Osteoblast (primary cell): ENCODE results near the gene RPL13. TPM values are rescaled to one million over a fixed set of nuclear protein-coding genes. Genes with fewer than 3 reads are reported as not detected.

ENCODE experiments used
- DNase-seq: peaks from one replicate; pipeline ENCODE4 v3.0.0; 2011; ENCODE audit warnings: low spot score, mixed read lengths; ENCODE audit not compliant: insufficient read length; ENCODE audit errors: missing footprints
- H2AFZ ChIP-seq: 2 replicates; pipeline ENCODE4 v1.6.0; 2011; ENCODE audit warnings: mild to moderate bottlenecking, low read length
- H3K27ac ChIP-seq: 2 replicates; pipeline ENCODE4 v1.5.1; 2011; ENCODE audit warnings: mild to moderate bottlenecking, low read depth, low read length, moderate library complexity
- H3K27me3 ChIP-seq: 2 replicates; pipeline ENCODE4 v1.6.0; 2012; ENCODE audit warnings: mild to moderate bottlenecking, control low read depth, inconsistent platforms, low read length, moderate library complexity; ENCODE audit not compliant: insufficient read depth
- H3K36me3 ChIP-seq: 2 replicates; pipeline ENCODE4 v1.5.1; 2011; ENCODE audit warnings: mild to moderate bottlenecking, low read length, control low read depth, moderate library complexity; ENCODE audit not compliant: insufficient read depth
- H3K4me1 ChIP-seq: 2 replicates; pipeline ENCODE4 v1.5.1; 2011; ENCODE audit warnings: mild to moderate bottlenecking, low read length, control low read depth, moderate library complexity; ENCODE audit not compliant: insufficient read depth
- H3K4me2 ChIP-seq: 2 replicates; pipeline ENCODE4 v1.6.0; 2011; ENCODE audit warnings: mild to moderate bottlenecking, low read length; ENCODE audit not compliant: insufficient read depth
- H3K4me3 ChIP-seq: fragments of 200-600 bp; sonication (generic); 3 replicates; pipeline ENCODE4 v1.5.1; 2012; ENCODE audit warnings: mild to moderate bottlenecking, low read length, inconsistent platforms; ENCODE audit not compliant: insufficient read depth
- H3K79me2 ChIP-seq: 2 replicates; pipeline ENCODE4 v1.6.0; 2012; ENCODE audit warnings: mild to moderate bottlenecking, low read length, control low read depth, inconsistent platforms; ENCODE audit not compliant: insufficient read depth
- H3K9me3 ChIP-seq: 2 replicates; pipeline ENCODE4 v1.5.1; 2011; ENCODE audit warnings: low read depth, low read length, control low read depth
- H4K20me1 ChIP-seq: 2 replicates; pipeline ENCODE4 v1.6.0; 2012; ENCODE audit warnings: mild to moderate bottlenecking, low read length, control low read depth; ENCODE audit not compliant: insufficient read depth
- CTCF ChIP-seq: IDR thresholded peaks from 2 replicates; pipeline ENCODE4 v1.5.1; 2011; ENCODE audit warnings: mild to moderate bottlenecking, low read depth, low read length, moderate library complexity; ENCODE audit errors: extremely low read depth
- total RNA-seq: library from RNA; depleted of rRNA; stranded (reverse); fragments of >200 nt; gene quantifications from 2 replicates; pipeline ENCODE4 v1.2.3, GENCODE V29; 2012

RPL13 gene
- total RNA-seq, 1 donor, result 2,112 TPM

GRCh38 chr16:89604764-89605163 is 44.3 kb downstream of the RPL13 start:
- no peak for TF ChIP-seq CTCF

GRCh38 chr16:89605186-89605970 is 44.9 kb downstream of the RPL13 start:
- Histone ChIP-seq H3K79me2 (no peaks in the 10 kb centered on the region), H3K36me3 (no peaks in the 10 kb centered on the region), H3K4me1 (peaks cover 18% of the 10 kb centered on the region), H3K27ac (no peak overlapping the region), H3K9me3 (no peaks in the 10 kb centered on the region), H3K4me2 (no peak overlapping the region), H4K20me1 (no peaks in the 10 kb centered on the region), H3K4me3 (no peak overlapping the region), H3K27me3 (no peaks in the 10 kb centered on the region), H2AFZ (no peak overlapping the region)
- DNase-seq, result no peak
- TF ChIP-seq CTCF, result no peak

More at GRCh38 chr16:89604764-89605163, 44.3 kb downstream of the RPL13 start:
- H3K27me3 ChIP-seq, result no peaks in the 10 kb centered on the region
- no peak for DNase-seq
- H3K4me3 ChIP-seq, result no peak overlapping the region
- no peaks in the 10 kb centered on the region for H4K20me1 ChIP-seq
- H3K9me3 ChIP-seq, result no peaks in the 10 kb centered on the region
- no peaks in the 10 kb centered on the region for H3K79me2 ChIP-seq
- no peak overlapping the region for H3K27ac ChIP-seq
- H3K4me2 ChIP-seq, result no peak overlapping the region
- H3K4me1 ChIP-seq, result peaks cover 18% of the 10 kb centered on the region
- no peak overlapping the region for H2AFZ ChIP-seq
- H3K36me3 ChIP-seq, result no peaks in the 10 kb centered on the region

- Histone ChIP-seq H4K20me1 (no peaks in the 10 kb centered on the region), H3K4me2 (no peak overlapping the region), H3K4me3 (no peak overlapping the region), H3K4me1 (peaks cover 18% of the 10 kb centered on the region), H3K9me3 (no peaks in the 10 kb centered on the region), H3K36me3 (no peaks in the 10 kb centered on the region), H2AFZ (no peak overlapping the region), H3K79me2 (no peaks in the 10 kb centered on the region), H3K27ac (no peak overlapping the region), H3K27me3 (no peaks in the 10 kb centered on the region)
- no peak for DNase-seq
- TF ChIP-seq CTCF, result no peak
These were observed 45.5 kb downstream of the RPL13 start for GRCh38 chr16:89606006-89606405.

GRCh38 chr16:89607453-89607852 is 47.0 kb downstream of the RPL13 start:
- Histone ChIP-seq H2AFZ (no peak overlapping the region), H3K79me2 (no peaks in the 10 kb centered on the region), H3K9me3 (no peaks in the 10 kb centered on the region), H3K4me1 (peaks cover 10% of the 10 kb centered on the region), H3K36me3 (no peaks in the 10 kb centered on the region), H3K4me3 (no peak overlapping the region), H4K20me1 (no peaks in the 10 kb centered on the region), H3K27me3 (no peaks in the 10 kb centered on the region), H3K4me2 (no peak overlapping the region), H3K27ac (no peak overlapping the region)
- no peak for TF ChIP-seq CTCF
- DNase-seq, result no peak
